Measurements from ENCODE around the gene MFN2. TPM values are rescaled to one million over a fixed set of nuclear protein-coding genes. Genes with fewer than 3 reads are reported as not detected.
"Not testable (repeated sequence)": the region's sequence is repeated elsewhere in the genome, so short reads cannot be mapped to it uniquely, and the experiment has no call there.

Gene MFN2
- total and polyA plus RNA-seq, 4 donors = 17.2 to 87.8 (median 43.2) TPM

DNA sequence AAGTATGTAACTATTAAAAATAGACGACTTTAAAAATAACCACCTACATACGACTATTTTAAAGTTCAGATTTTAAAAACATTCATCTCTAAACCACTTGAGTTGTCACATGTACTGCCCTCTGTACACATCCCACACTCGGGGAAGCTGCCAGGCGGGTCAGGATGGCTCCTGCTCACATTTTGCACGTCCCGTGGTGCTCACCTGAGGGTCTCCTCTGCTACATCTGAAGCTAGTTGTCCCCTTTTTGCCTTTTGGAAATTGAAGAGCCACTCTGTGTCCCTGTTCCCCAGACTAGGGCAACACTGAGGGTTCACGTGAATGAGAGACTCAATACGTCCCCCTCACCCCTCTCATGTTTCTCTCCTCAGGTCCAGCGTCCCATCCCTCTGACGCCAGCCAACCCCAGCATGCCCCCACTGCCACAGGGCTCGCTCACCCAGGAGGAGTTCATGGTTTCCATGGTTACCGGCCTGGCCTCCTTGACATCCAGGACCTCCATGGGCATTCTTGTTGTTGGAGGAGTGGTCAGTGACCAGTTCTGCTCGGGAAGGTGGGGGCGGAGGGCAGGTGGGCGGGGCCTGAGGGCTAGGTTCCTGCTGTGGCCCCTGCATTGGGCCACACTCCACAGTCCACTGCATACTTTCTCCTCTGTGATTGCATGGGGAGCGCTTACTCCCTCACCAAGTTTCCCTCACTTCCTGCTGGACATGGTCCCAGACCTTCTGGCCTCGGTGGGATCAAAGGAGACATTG, 26.1 kb downstream of the MFN2 start (continued):
- TF ChIP-seq, protein P1, sequence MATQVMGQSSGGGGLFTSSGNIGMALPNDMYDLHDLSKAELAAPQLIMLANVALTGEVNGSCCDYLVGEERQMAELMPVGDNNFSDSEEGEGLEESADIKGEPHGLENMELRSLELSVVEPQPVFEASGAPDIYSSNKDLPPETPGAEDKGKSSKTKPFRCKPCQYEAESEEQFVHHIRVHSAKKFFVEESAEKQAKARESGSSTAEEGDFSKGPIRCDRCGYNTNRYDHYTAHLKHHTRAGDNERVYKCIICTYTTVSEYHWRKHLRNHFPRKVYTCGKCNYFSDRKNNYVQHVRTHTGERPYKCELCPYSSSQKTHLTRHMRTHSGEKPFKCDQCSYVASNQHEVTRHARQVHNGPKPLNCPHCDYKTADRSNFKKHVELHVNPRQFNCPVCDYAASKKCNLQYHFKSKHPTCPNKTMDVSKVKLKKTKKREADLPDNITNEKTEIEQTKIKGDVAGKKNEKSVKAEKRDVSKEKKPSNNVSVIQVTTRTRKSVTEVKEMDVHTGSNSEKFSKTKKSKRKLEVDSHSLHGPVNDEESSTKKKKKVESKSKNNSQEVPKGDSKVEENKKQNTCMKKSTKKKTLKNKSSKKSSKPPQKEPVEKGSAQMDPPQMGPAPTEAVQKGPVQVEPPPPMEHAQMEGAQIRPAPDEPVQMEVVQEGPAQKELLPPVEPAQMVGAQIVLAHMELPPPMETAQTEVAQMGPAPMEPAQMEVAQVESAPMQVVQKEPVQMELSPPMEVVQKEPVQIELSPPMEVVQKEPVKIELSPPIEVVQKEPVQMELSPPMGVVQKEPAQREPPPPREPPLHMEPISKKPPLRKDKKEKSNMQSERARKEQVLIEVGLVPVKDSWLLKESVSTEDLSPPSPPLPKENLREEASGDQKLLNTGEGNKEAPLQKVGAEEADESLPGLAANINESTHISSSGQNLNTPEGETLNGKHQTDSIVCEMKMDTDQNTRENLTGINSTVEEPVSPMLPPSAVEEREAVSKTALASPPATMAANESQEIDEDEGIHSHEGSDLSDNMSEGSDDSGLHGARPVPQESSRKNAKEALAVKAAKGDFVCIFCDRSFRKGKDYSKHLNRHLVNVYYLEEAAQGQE (IDR thresholded peaks at IDR 0.05) = no peak
- TF ChIP-seq, protein P2, sequence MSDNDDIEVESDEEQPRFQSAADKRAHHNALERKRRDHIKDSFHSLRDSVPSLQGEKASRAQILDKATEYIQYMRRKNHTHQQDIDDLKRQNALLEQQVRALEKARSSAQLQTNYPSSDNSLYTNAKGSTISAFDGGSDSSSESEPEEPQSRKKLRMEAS (IDR thresholded peaks at IDR 0.05) = no peak
- no peak for TF ChIP-seq JUND (IDR thresholded peaks at IDR 0.05)
- TF ChIP-seq NR2F2 (IDR thresholded peaks at IDR 0.05) = no peak
- TF ChIP-seq YY1 (IDR thresholded peaks at IDR 0.05) = no peak

DNA sequence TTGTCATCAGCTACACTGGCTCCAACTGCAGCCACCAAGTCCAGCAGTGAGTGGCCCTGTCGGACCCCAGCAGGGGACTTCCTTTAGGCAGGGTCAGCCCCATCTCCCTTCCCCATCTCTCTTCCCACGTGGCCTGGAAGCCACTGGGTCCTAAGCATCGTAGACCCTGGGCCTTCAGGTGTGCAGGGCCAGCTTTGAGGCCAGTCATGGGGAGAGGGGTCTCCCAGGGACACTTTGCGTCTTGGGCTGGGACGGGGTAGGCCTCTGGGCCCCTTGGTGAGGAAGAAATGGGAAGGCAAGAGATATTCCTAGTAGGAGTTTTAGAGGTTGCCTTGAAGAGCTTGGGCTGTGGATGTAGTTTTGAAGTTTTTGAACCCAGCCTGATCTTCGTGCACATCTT, 27.0 kb downstream of the MFN2 start:
- Histone ChIP-seq H3K9ac (ENCODE audit: low read depth in 1 of 2, low read length in 2 of 2) (no peak overlapping the region), H3K9me3 (ENCODE audit: control insufficient read depth in 4 of 4, low read length in 3 of 4) (no peaks in the 10 kb centered on the region), H3K27ac (ENCODE audit: low read depth in 1 of 2, low read length in 2 of 2) (no peak overlapping the region), H3K27me3 (ENCODE audit: control insufficient read depth in 4 of 4, insufficient read depth in 4 of 4, low read length in 3 of 4) (no peaks in the 10 kb centered on the region), H3K36me3 (ENCODE audit: control insufficient read depth in 4 of 4, insufficient read depth in 3 of 4, low read depth in 1 of 4, low read length in 3 of 4) (peaks cover 28 to 84% (median 72%) of the 10 kb centered on the region in 4 donors), H3K4me3 (ENCODE audit: low read depth in 1 of 3, low read length in 3 of 3) (no peak overlapping the region), H3K4me1 (ENCODE audit: control insufficient read depth in 4 of 4, insufficient read depth in 4 of 4, low read length in 3 of 4) (no peaks in the 10 kb centered on the region)
- DNase-seq (ENCODE audit: low spot score) = no peak
- no peak for TF ChIP-seq TAF1 (conservative IDR thresholded peaks at IDR 0.05)
- TF ChIP-seq, protein P2 (IDR thresholded peaks at IDR 0.05) = no peak
- TF ChIP-seq, protein P3, sequence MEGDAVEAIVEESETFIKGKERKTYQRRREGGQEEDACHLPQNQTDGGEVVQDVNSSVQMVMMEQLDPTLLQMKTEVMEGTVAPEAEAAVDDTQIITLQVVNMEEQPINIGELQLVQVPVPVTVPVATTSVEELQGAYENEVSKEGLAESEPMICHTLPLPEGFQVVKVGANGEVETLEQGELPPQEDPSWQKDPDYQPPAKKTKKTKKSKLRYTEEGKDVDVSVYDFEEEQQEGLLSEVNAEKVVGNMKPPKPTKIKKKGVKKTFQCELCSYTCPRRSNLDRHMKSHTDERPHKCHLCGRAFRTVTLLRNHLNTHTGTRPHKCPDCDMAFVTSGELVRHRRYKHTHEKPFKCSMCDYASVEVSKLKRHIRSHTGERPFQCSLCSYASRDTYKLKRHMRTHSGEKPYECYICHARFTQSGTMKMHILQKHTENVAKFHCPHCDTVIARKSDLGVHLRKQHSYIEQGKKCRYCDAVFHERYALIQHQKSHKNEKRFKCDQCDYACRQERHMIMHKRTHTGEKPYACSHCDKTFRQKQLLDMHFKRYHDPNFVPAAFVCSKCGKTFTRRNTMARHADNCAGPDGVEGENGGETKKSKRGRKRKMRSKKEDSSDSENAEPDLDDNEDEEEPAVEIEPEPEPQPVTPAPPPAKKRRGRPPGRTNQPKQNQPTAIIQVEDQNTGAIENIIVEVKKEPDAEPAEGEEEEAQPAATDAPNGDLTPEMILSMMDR (IDR thresholded peaks at IDR 0.05; ENCODE audit: low read depth, low read length, missing input control) = no peak
- 96% methylated on average over 6 of the region's 6 CpGs for WGBS

DNA sequence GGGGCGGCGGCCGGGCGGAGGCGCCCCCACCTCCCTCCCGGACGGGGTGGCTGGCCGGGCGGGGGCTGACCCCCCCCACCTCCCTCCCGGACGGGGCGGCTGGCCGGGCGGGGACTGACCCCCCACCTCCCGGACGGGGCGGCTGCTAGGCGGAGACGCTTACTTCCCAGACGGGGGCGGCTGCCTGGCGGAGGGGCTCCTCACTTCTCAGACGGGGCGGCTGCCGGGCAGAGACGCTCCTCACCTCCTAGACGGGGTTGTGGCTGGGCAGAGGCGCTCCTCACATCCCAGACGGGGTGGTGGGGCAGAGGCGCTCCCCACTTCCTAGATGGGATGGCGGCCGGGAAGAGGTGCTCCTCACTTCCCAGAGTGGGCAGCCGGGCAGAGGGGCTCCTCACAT, 28.1 kb downstream of the MFN2 start:
- H3K4me3 ChIP-seq (ENCODE audit: low read depth in 1 of 3, low read length in 3 of 3); DNase-seq (ENCODE audit: low spot score); H3K9me3 ChIP-seq (ENCODE audit: control insufficient read depth in 4 of 4, low read length in 3 of 4); H3K4me1 ChIP-seq (ENCODE audit: control insufficient read depth in 4 of 4, insufficient read depth in 4 of 4, low read length in 3 of 4); H3K27ac ChIP-seq (ENCODE audit: low read depth in 1 of 2, low read length in 2 of 2); H3K9ac ChIP-seq (ENCODE audit: low read depth in 1 of 2, low read length in 2 of 2); H3K27me3 ChIP-seq (ENCODE audit: control insufficient read depth in 4 of 4, insufficient read depth in 4 of 4, low read length in 3 of 4): not testable (repeated sequence)
- WGBS = 95% methylated on average over 33 of the region's 33 CpGs
- peaks cover 30 to 85% (median 73%) of the 10 kb centered on the region in 4 donors for H3K36me3 ChIP-seq (ENCODE audit: control insufficient read depth in 4 of 4, insufficient read depth in 3 of 4, low read depth in 1 of 4, low read length in 3 of 4)

Measured in liver (tissue), 9 donors.